Suprapubic skin (tissue), 4 donors: ENCODE results near the gene NCAM1. TPM values are rescaled to one million over a fixed set of nuclear protein-coding genes. Genes with fewer than 3 reads are reported as not detected.

Source experiments
- DNase-seq, 2 donors: peaks; one replicate each; pipeline ENCODE4 v3.0.0-alpha.2; 2019; ENCODE audit warnings: low spot score in 2 of 2
- H3K27ac ChIP-seq: fragments of 200-600 bp; sonication (generic); one replicate; pipeline ENCODE4 v1.5.1; 2019
- H3K27me3 ChIP-seq: fragments of 200-600 bp; sonication (generic); one replicate; pipeline ENCODE4 v1.5.1; 2019
- H3K36me3 ChIP-seq: fragments of 200-600 bp; sonication (generic); one replicate; pipeline ENCODE4 v1.5.1; 2019
- H3K4me1 ChIP-seq: fragments of 200-600 bp; sonication (generic); one replicate; pipeline ENCODE4 v1.5.1; 2019
- H3K4me3 ChIP-seq: fragments of 200-600 bp; sonication (generic); one replicate; pipeline ENCODE4 v1.5.1; 2019; ENCODE audit warnings: mild to moderate bottlenecking
- H3K9me3 ChIP-seq: fragments of 200-600 bp; sonication (generic); one replicate; pipeline ENCODE4 v1.5.1; 2019
- CTCF ChIP-seq, 2 donors: fragments of 200-600 bp in 1 of 2; fragments of 450-650 bp in 1 of 2; sonication (generic) in 1 of 2; IDR thresholded peaks; one replicate each; pipeline ENCODE4 v1.5.1; 2016 to 2019; ENCODE audit warnings: antibody characterized with exemption in 2 of 2, mild to moderate bottlenecking in 1 of 2, moderate library complexity in 1 of 2
- EP300 ChIP-seq: sonication (generic); formaldehyde crosslinking; IDR thresholded peaks from one replicate; pipeline ENCODE4 v1.6.1; 2017; ENCODE audit warnings: antibody characterized with exemption
- POLR2A ChIP-seq, 2 donors: fragments of 450-650 bp; IDR thresholded peaks; one replicate each; pipeline ENCODE4 v1.6.1; 2017; ENCODE audit warnings: antibody characterized with exemption in 2 of 2, mild to moderate bottlenecking in 2 of 2, moderate library complexity in 2 of 2
- POLR2AphosphoS5 ChIP-seq, 3 donors: sonication (generic); formaldehyde crosslinking; IDR thresholded peaks; one replicate each; pipeline ENCODE4 v1.6.1; 2017; ENCODE audit warnings: antibody characterized with exemption in 3 of 3
- WGBS: methylation state at CpG from one replicate; pipeline ENCODE4 v1.1.5; 2018; 5-methylcytosine and 5-hydroxymethylcytosine counted together
- total RNA-seq, 4 donors: library from RNA; depleted of rRNA; stranded (reverse); fragments of >200 nt; gene quantifications; one replicate each; pipeline ENCODE4 v1.1.0, GENCODE V29; 2016

The NCAM1 gene
- total RNA-seq, 4 donors from 2014 or later, result 0.98 to 3.3 (median 1.9) TPM

- 69% methylated on average over 2 of the region's 2 CpGs for whole genome bisulfite sequencing
- no peaks in the 10 kb centered on the region for H3K9me3 ChIP-seq
- DNase-seq, result no peak
- no peaks in the 10 kb centered on the region for H3K36me3 ChIP-seq
- H3K27ac ChIP-seq, result no peak overlapping the region
- no peak overlapping the region for H3K4me3 ChIP-seq
- H3K27me3 ChIP-seq, result peaks cover 14% of the 10 kb centered on the region
- peaks cover 3% of the 10 kb centered on the region for H3K4me1 ChIP-seq
- TF ChIP-seq CTCF (IDR thresholded peaks at IDR 0.05), result no peak
- no peak for TF ChIP-seq POLR2A (IDR thresholded peaks at IDR 0.05)
- TF ChIP-seq EP300, result no peak
- no peak for TF ChIP-seq POLR2AphosphoS5 (IDR thresholded peaks at IDR 0.05)
Measured at GRCh38 chr11:112975493-112975892, 14.3 kb downstream of the NCAM1 start.

- Histone ChIP-seq H3K27me3 (peaks cover 6% of the 10 kb centered on the region), H3K36me3 (no peaks in the 10 kb centered on the region), H3K9me3 (no peaks in the 10 kb centered on the region), H3K27ac (no peak overlapping the region), H3K4me3 (no peak overlapping the region), H3K4me1 (peaks cover 3% of the 10 kb centered on the region)
- no peak for TF ChIP-seq POLR2A (IDR thresholded peaks at IDR 0.05)
- TF ChIP-seq CTCF (IDR thresholded peaks at IDR 0.05), result no peak
- TF ChIP-seq EP300, result no peak
- no peak for TF ChIP-seq POLR2AphosphoS5 (IDR thresholded peaks at IDR 0.05)
- WGBS, result 3% methylated on average over 1 of the region's 1 CpG
- no peak for DNase-seq
Measured at GRCh38 chr11:112977755-112978154, 16.5 kb downstream of the NCAM1 start.

GRCh38 chr11:112983887-112984286 lies 22.7 kb downstream of the NCAM1 start:
- WGBS, result 61% methylated on average over 1 of the region's 1 CpG
- H3K27me3 ChIP-seq, result no peaks in the 10 kb centered on the region
- H3K27ac ChIP-seq, result no peak overlapping the region
- TF ChIP-seq EP300 (no peak), POLR2A (IDR thresholded peaks at IDR 0.05) (no peak), POLR2AphosphoS5 (IDR thresholded peaks at IDR 0.05) (no peak), CTCF (IDR thresholded peaks at IDR 0.05) (no peak)
- peaks cover 10% of the 10 kb centered on the region for H3K9me3 ChIP-seq
- H3K4me3 ChIP-seq, result no peak overlapping the region
- DNase-seq, result no peak
- no peaks in the 10 kb centered on the region for H3K4me1 ChIP-seq
- no peaks in the 10 kb centered on the region for H3K36me3 ChIP-seq

- Histone ChIP-seq H3K27ac (no peak overlapping the region), H3K4me1 (no peaks in the 10 kb centered on the region), H3K9me3 (peaks cover 16% of the 10 kb centered on the region), H3K27me3 (no peaks in the 10 kb centered on the region), H3K36me3 (no peaks in the 10 kb centered on the region), H3K4me3 (no peak overlapping the region)
- 97% methylated on average over 1 of the region's 1 CpG for WGBS
- no peak for DNase-seq
- TF ChIP-seq CTCF (IDR thresholded peaks at IDR 0.05), result no peak
- TF ChIP-seq POLR2AphosphoS5 (IDR thresholded peaks at IDR 0.05), result no peak
- TF ChIP-seq EP300, result no peak
Measured at GRCh38 chr11:112989198-112989597, 28.0 kb downstream of the NCAM1 start.

GRCh38 chr11:112993808-112994207 lies 32.6 kb downstream of the NCAM1 start:
- DNase-seq, result no peak
- Histone ChIP-seq H3K27ac (no peak overlapping the region), H3K36me3 (no peaks in the 10 kb centered on the region), H3K9me3 (peaks cover 5% of the 10 kb centered on the region), H3K4me1 (no peaks in the 10 kb centered on the region), H3K27me3 (no peaks in the 10 kb centered on the region), H3K4me3 (no peak overlapping the region)
- TF ChIP-seq CTCF (IDR thresholded peaks at IDR 0.05) (no peak), POLR2AphosphoS5 (IDR thresholded peaks at IDR 0.05) (no peak), EP300 (no peak), POLR2A (IDR thresholded peaks at IDR 0.05) (no peak)
